Nephron (organoid): ENCODE results near the gene SSR4.

ENCODE experiments used
- H3K27ac Mint-ChIP-seq, 3 experiments: 2 replicates each; pipeline ENCODE4 v1.8.0; 2020; ENCODE audit warnings: mixed read lengths in 3 of 3, mild to moderate bottlenecking in 2 of 3, moderate library complexity in 1 of 3
- H3K27me3 Mint-ChIP-seq: 2 replicates; pipeline ENCODE4 v1.8.0; 2021; ENCODE audit warnings: low read depth, mild to moderate bottlenecking, moderate library complexity, mixed read lengths
- H3K36me3 Mint-ChIP-seq: 2 replicates; pipeline ENCODE4 v1.8.0; 2020; ENCODE audit warnings: low read depth, mixed read lengths
- H3K4me1 Mint-ChIP-seq: 2 replicates; pipeline ENCODE4 v1.8.0; 2020; ENCODE audit warnings: mixed read lengths
- H3K4me3 Mint-ChIP-seq, 3 experiments: 2 replicates each; pipeline ENCODE4 v1.8.0; 2020; ENCODE audit warnings: mild to moderate bottlenecking in 3 of 3, mixed read lengths in 3 of 3, moderate library complexity in 2 of 3
- H3K9me3 Mint-ChIP-seq: 2 replicates; pipeline ENCODE4 v1.8.0; 2020; ENCODE audit warnings: mixed read lengths
- CTCF ChIP-seq, 3 experiments: fragments of 200-600 bp; sonication (generic); IDR thresholded peaks; one replicate each; pipeline ENCODE4 v1.5.0; 2021; ENCODE audit warnings: antibody characterized with exemption in 3 of 3; ENCODE audit not compliant: unreplicated experiment in 3 of 3

SSR4 gene

GRCh38 chrX:153776120-153776599 lies 18.3 kb upstream of the SSR4 start:
- Mint-ChIP-seq H3K27me3 (peaks cover 5% of the 10 kb centered on the region), H3K4me3 (no peak overlapping the region), H3K27ac (no peak overlapping the region), H3K4me1 (peaks cover 9% of the 10 kb centered on the region), H3K9me3 (peaks cover 5% of the 10 kb centered on the region), H3K36me3 (no peaks in the 10 kb centered on the region)
- no peak for TF ChIP-seq CTCF (IDR thresholded peaks at IDR 0.05; ENCODE audit: unreplicated experiment in 3 of 3)

GRCh38 chrX:153776611-153777045 lies 17.8 kb upstream of the SSR4 start:
- H3K27ac Mint-ChIP-seq, result no peak overlapping the region
- no peaks in the 10 kb centered on the region for H3K36me3 Mint-ChIP-seq
- H3K27me3 Mint-ChIP-seq, result peaks cover 5% of the 10 kb centered on the region
- H3K4me1 Mint-ChIP-seq, result peaks cover 9% of the 10 kb centered on the region
- H3K4me3 Mint-ChIP-seq, result no peak overlapping the region
- no peak for TF ChIP-seq CTCF (IDR thresholded peaks at IDR 0.05; ENCODE audit: unreplicated experiment in 3 of 3)
- peaks cover 5% of the 10 kb centered on the region for H3K9me3 Mint-ChIP-seq

DNA sequence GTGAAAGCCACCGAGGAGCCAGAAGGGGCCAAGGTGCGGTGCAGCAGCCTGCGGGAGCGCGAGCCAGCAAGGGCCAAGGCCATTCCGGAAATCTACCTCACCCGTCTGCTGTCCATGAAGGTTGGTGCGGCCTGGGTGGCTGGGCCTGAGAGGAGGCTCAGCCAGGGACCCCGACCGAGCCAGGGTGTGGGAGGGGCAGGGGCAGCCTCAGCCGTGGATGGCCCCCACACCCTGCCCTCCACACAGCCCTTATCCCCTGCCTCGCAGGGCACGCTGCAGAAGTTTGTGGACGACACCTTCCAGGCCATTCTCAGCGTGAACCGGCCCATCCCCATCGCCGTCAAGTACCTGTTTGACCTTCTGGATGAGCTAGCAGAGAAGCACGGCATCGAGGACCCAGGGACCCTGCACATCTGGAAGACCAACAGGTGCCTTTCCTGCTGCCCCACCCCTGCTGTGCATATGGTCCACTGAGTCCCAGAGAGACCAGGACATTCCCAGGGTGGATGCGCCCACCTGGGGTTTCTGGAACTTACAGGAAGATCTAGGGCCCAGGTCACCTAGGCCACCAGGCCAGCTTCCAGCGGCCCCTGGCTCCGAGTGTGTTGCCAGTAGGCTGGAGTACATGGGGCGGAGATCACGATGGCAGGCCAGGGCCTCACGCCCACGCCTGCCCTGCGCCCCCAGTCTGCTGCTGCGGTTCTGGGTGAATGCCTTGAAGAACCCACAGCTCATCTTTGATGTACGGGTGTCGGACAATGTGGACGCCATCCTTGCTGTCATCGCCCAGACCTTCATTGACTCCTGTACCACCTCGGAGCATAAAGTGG lies 17.0 kb upstream of the SSR4 start:
- TF ChIP-seq CTCF (IDR thresholded peaks at IDR 0.05; ENCODE audit: unreplicated experiment in 3 of 3), result no peak
- Mint-ChIP-seq H3K27me3 (peaks cover 5% of the 10 kb centered on the region), H3K27ac (no peak overlapping the region), H3K9me3 (peaks cover 5% of the 10 kb centered on the region), H3K36me3 (no peaks in the 10 kb centered on the region), H3K4me1 (peaks cover 9% of the 10 kb centered on the region), H3K4me3 (no peak overlapping the region)

- Mint-ChIP-seq H3K4me3 (no peak overlapping the region), H3K9me3 (peaks cover 5% of the 10 kb centered on the region), H3K36me3 (no peaks in the 10 kb centered on the region), H3K4me1 (peaks cover 9% of the 10 kb centered on the region), H3K27me3 (peaks cover 5% of the 10 kb centered on the region), H3K27ac (no peak overlapping the region)
- TF ChIP-seq CTCF (IDR thresholded peaks at IDR 0.05; ENCODE audit: unreplicated experiment in 3 of 3), result no peak
Measured at GRCh38 chrX:153778181-153778580, 16.3 kb upstream of the SSR4 start.

GRCh38 chrX:153778684-153779101 lies 15.8 kb upstream of the SSR4 start:
- H3K27me3 Mint-ChIP-seq, result peaks cover 5% of the 10 kb centered on the region
- no peak for TF ChIP-seq CTCF (IDR thresholded peaks at IDR 0.05; ENCODE audit: unreplicated experiment in 3 of 3)
- H3K9me3 Mint-ChIP-seq, result peaks cover 5% of the 10 kb centered on the region
- no peak overlapping the region for H3K4me3 Mint-ChIP-seq
- no peaks in the 10 kb centered on the region for H3K36me3 Mint-ChIP-seq
- H3K4me1 Mint-ChIP-seq, result peaks cover 9% of the 10 kb centered on the region
- H3K27ac Mint-ChIP-seq, result no peak overlapping the region
